ENCODE measurements around the gene RNU4-1. TPM values are rescaled to one million over a fixed set of nuclear protein-coding genes. Genes with fewer than 3 reads are reported as not detected.

Gene RNU4-1
- total RNA-seq, 4 donors from 2014 or later: not detected

- DNase-seq (ENCODE audit: low spot score in 2 of 2): no peak
- peak overlapping the region; percentile 86 for H3K27ac ChIP-seq
- WGBS: 40% methylated on average over 9 of the region's 9 CpGs
Observed at GRCh38 chr12:120316798-120317223, 23.8 kb upstream of the RNU4-1 start.

GRCh38 chr12:120314220-120314619 lies 21.2 kb upstream of the RNU4-1 start:
- Histone ChIP-seq H3K4me1 (peaks cover 11% of the 10 kb centered on the region), H3K4me3 (no peak overlapping the region), H3K27me3 (no peaks in the 10 kb centered on the region), H3K9me3 (no peaks in the 10 kb centered on the region), H3K27ac (no peak overlapping the region), H3K36me3 (no peaks in the 10 kb centered on the region)
- 64% methylated on average over 5 of the region's 5 CpGs for WGBS
- no peak for DNase-seq (ENCODE audit: low spot score in 2 of 2)
- no peak for TF ChIP-seq POLR2A (IDR thresholded peaks at IDR 0.05)
- TF ChIP-seq EP300 (IDR thresholded peaks at IDR 0.05): no peak
- TF ChIP-seq POLR2AphosphoS5 (IDR thresholded peaks at IDR 0.05): no peak
- no peak for TF ChIP-seq CTCF (IDR thresholded peaks at IDR 0.05)

More at GRCh38 chr12:120316798-120317223, 23.8 kb upstream of the RNU4-1 start:
- H3K9me3 ChIP-seq: no peaks in the 10 kb centered on the region
- H3K4me3 ChIP-seq: peak overlapping the region; percentile 57
- H3K36me3 ChIP-seq: no peaks in the 10 kb centered on the region
- no peaks in the 10 kb centered on the region for H3K27me3 ChIP-seq
- H3K4me1 ChIP-seq: peaks cover 11% of the 10 kb centered on the region
- no peak for TF ChIP-seq CTCF (IDR thresholded peaks at IDR 0.05)
- TF ChIP-seq POLR2A (IDR thresholded peaks at IDR 0.05): no peak
- no peak for TF ChIP-seq POLR2AphosphoS5 (IDR thresholded peaks at IDR 0.05)
- no peak for TF ChIP-seq EP300 (IDR thresholded peaks at IDR 0.05)

DNA sequence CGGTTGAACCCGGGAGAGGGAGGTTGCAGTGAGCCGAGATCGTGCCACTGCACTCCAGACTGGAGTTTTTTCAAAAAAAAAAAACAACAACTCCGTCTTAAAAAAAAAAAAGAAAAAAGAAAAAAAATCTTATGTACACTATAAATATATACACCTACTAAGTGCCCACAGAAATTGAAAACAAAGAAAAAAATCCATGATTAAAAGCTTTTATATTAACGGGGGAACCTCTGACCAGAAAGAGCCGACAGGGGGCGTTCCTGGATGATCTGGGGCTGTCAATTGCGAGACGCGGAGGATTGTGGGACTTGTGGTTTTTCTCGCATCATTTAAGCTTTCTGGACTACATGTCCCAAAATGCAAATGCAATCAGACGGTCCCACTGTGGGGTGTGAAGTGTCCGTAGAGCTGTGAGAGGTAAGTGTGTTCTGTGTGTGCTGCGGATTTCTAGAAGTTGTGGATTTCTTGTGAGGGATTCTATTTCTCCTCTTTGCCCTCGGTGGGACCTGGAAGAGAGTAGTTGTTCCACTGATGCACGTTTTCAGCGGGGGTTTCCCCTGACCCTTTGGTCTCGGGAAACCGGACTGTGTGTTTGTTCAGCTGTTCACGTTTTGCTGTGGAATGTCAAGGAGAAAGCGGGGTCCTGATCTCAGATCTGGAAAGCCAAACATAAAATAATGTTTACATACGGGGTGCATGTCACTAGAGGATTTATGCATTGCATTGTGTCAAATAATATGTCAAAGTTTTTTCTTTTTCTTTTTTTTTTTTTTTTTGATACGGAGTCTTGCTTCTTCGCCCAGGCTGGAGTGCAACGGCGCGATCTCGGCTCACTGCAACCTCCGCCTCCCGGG lies 9.2 kb upstream of the RNU4-1 start, which contains the start of gene SIRT4:
SIRT4 (plus strand) TSS at position 360 of the 854 bp plus-strand sequence. CDS start 1,241 bp downstream, outside the sequence.
- H3K27me3 ChIP-seq: no peaks in the 10 kb centered on the region
- H3K36me3 ChIP-seq: no peaks in the 10 kb centered on the region
- peaks cover 14% of the 10 kb centered on the region for H3K4me1 ChIP-seq
- no peaks in the 10 kb centered on the region for H3K9me3 ChIP-seq
- TF ChIP-seq POLR2A (IDR thresholded peaks at IDR 0.05) (no peak), POLR2AphosphoS5 (IDR thresholded peaks at IDR 0.05) (no peak), EP300 (IDR thresholded peaks at IDR 0.05) (no peak), CTCF (IDR thresholded peaks at IDR 0.05) (peak; percentile 50 to 77)
- 9% methylated on average over 31 of the region's 31 CpGs for WGBS
- DNase-seq (ENCODE audit: low spot score in 2 of 2): peak; percentile 91 to 93
- no peak within 1 kb of the TSS for H3K27ac ChIP-seq
- H3K4me3 ChIP-seq: peak within 1 kb of the TSS; percentile 69

DNA sequence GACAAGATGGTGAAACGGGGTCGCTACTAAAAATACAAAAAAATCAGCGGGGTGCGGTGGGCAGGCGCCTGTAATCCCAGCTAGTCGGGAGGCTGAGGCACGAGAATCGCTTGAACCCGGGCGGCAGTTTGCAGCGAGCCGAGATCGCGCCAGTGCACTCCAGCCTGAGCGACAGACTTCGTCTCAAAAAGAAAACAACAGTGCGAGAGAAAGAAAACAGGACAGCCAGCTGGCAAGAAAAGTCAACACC lies 701 bp downstream of the RNU4-1 start:
- Histone ChIP-seq H3K4me1 (peaks cover 16% of the 10 kb centered on the region), H3K4me3 (peak overlapping the region; percentile 68), H3K9me3 (no peaks in the 10 kb centered on the region), H3K36me3 (no peaks in the 10 kb centered on the region), H3K27ac (peak overlapping the region; percentile 98), H3K27me3 (no peaks in the 10 kb centered on the region)
- no peak for DNase-seq (ENCODE audit: low spot score in 2 of 2)
- WGBS: under 1% methylated on average over 17 of the region's 17 CpGs
- TF ChIP-seq POLR2AphosphoS5 (IDR thresholded peaks at IDR 0.05) (no peak), EP300 (IDR thresholded peaks at IDR 0.05) (no peak), POLR2A (IDR thresholded peaks at IDR 0.05) (no peak)

- no peaks in the 10 kb centered on the region for H3K36me3 ChIP-seq
- peak in 1 of 2 donors; percentile 65 for DNase-seq (ENCODE audit: low spot score in 2 of 2)
- peak overlapping the region; percentile 98 for H3K27ac ChIP-seq
- no peaks in the 10 kb centered on the region for H3K9me3 ChIP-seq
- TF ChIP-seq CTCF (IDR thresholded peaks at IDR 0.05) (no peak), POLR2AphosphoS5 (IDR thresholded peaks at IDR 0.05) (no peak), POLR2A (IDR thresholded peaks at IDR 0.05) (no peak), EP300 (IDR thresholded peaks at IDR 0.05) (no peak)
- 20% methylated on average over 22 of the region's 22 CpGs for WGBS
- peak overlapping the region; percentile 68 for H3K4me3 ChIP-seq
- no peaks in the 10 kb centered on the region for H3K27me3 ChIP-seq
- peaks cover 16% of the 10 kb centered on the region for H3K4me1 ChIP-seq
Observed at GRCh38 chr12:120290609-120291305, 2.3 kb downstream of the RNU4-1 start.
